Measurements from ENCODE around the gene SSR2. TPM values are rescaled to one million over a fixed set of nuclear protein-coding genes. Genes with fewer than 3 reads are reported as not detected.

SSR2 gene
- total and polyA plus RNA-seq, 9 donors = 261 to 601 (median 306) TPM

DNA sequence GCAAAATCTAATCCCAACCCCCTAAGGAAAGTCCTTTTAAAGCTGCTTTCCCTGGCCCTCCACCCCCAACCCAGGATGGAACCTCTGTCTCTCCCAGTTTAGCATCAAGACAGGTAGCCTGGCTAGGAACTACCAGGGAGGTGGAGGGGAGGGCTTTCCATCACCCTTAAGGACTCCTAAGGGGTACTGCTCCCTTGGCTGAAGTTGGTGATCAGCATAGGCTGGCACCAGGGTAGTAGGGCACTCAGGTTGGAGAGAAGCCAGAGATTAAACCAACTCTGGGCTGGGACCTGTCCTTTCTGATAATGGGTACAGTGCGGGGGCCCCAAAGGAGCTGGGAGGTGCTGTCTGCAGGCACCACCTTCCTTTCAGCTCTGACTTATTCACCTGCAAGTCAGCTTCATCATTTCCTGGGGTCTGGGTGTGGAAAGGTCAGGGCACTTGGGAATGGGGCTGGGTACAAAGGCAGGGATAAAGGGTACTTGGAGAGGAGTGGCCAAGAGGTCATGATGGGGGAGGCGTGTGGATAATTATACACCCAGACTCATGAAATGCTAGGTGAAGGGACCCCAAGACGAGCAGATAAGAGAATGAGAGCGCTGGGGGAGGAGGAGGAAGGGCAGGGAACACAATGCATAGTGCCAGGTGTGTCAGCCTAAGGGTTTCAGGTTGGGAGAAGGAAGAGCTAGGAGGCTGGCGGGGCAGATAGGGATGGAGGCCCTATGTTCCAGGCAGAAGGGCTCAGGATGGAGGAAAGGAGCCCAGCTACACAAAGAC lies 43.6 kb downstream of the SSR2 start:
- intact Hi-C loops (cut with DNase I) = loop anchor here (5.0 kb wide), 2 partner anchors 35 to 115 kb away; partner anchors contain the start of gene RXFP4 (in 4 of the 4)
- 13 to 19% (median 18%) methylated on average over 5 of the region's 5 CpGs for WGBS, 3 donors
- no peak for DNase-seq
- Histone ChIP-seq H3K36me3 (no peaks in the 10 kb centered on the region), H3K27me3 (no peaks in the 10 kb centered on the region), H3K9me3 (no peaks in the 10 kb centered on the region), H3K4me1 (ENCODE audit: insufficient read depth) (peaks cover 33% of the 10 kb centered on the region), H3K4me3 (peak overlapping the region; percentile 78), H3K27ac (peak overlapping the region; percentile 75 to 91)
- TF ChIP-seq EP300 (IDR thresholded peaks at IDR 0.05) (no peak), POLR2A (IDR thresholded peaks at IDR 0.05) (no peak)
- TF ChIP-seq, protein P1, sequence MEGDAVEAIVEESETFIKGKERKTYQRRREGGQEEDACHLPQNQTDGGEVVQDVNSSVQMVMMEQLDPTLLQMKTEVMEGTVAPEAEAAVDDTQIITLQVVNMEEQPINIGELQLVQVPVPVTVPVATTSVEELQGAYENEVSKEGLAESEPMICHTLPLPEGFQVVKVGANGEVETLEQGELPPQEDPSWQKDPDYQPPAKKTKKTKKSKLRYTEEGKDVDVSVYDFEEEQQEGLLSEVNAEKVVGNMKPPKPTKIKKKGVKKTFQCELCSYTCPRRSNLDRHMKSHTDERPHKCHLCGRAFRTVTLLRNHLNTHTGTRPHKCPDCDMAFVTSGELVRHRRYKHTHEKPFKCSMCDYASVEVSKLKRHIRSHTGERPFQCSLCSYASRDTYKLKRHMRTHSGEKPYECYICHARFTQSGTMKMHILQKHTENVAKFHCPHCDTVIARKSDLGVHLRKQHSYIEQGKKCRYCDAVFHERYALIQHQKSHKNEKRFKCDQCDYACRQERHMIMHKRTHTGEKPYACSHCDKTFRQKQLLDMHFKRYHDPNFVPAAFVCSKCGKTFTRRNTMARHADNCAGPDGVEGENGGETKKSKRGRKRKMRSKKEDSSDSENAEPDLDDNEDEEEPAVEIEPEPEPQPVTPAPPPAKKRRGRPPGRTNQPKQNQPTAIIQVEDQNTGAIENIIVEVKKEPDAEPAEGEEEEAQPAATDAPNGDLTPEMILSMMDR (IDR thresholded peaks at IDR 0.05) = no peak

DNA sequence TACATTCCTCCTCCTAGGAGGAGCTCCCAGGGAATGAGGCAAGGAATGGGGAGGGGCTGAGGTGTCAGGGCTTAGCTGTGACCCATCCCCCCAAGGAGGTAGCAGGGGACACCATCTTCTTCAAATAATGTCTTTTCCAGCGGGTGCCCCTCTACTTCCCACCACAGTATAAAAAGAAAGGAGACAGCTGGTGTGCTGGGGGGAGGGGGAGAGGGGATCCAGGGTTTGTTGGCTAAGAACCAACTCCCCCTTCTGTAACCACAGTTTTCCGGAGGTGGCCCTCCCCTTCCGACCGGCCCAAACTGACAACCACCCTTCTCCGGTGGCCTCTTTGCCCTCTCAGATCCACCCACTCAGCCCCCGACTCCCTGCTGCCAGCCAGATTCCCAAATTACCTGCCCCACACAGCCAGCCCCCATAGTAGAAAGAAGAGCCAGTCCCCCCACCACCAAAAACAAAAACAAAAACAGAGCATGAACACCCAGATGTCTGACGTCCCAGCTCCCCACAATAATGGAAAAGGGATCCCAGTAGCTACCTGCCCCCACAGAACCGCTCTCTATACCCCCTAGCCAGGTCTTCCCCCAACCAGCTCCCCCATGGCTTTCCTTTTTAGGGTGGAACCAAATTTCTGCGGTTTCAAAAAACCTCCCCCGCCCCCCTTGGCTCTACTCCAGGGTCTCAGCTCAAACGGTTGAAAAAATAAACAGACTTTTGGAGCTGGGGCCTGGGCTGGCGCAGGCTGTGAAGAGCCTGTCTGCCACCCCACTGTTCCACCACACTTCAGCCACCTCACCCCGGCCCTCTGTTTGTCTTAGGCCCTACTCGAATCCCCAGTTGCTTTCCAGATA lies 44.5 kb downstream of the SSR2 start:
- Histone ChIP-seq H3K27ac (peak overlapping the region; percentile 75 to 91), H3K4me1 (ENCODE audit: insufficient read depth) (peaks cover 35% of the 10 kb centered on the region), H3K27me3 (no peaks in the 10 kb centered on the region), H3K4me3 (peak overlapping the region; percentile 78), H3K36me3 (no peaks in the 10 kb centered on the region), H3K9me3 (no peaks in the 10 kb centered on the region)
- 1 to 5% (median 2%) methylated on average over 14 of the region's 14 CpGs for WGBS, 3 donors
- DNase-seq = peak; percentile 86 to 91 (median 88)
- intact Hi-C loops (cut with DNase I) = loop anchor here (5.0 kb wide), 2 partner anchors 34 to 114 kb away; partner anchors contain the start of gene RXFP4 (in 4 of the 4)
- TF ChIP-seq, protein P1 (IDR thresholded peaks at IDR 0.05) = no peak
- no peak for TF ChIP-seq POLR2A (IDR thresholded peaks at IDR 0.05)
- TF ChIP-seq EP300 (IDR thresholded peaks at IDR 0.05) = no peak

DNA sequence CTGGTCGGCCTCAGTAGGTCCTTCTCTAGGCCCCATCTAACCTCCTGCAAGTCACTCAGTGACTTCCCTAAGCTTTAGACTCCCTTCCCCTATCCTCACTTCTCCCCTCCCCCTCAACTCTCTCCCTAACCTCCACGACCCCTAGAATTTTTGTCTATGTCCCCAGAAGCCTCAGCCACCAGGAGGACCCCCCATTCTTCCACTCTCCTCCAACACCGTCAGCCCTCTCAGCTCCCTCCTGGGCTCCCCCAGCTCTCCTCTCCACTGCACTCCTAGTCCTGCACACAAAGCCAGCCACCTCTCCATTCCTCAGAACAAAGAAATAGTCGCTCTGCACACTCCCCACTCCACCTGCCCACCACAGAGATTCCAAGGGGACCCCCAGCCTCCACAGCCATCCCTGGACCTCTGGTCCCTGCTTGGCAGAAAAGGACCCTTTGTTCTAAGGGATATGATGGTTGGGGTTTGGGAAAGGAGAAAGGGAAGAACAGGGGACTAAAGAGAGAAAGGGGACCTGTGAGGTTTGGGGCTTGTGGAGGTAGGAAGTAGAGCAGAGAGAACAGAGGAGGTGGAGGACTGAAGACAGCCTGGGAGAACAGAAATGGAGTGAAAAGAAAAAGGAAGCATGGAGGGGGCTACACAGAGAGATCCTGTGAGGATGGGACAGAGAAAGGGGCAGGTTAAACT lies 45.2 kb downstream of the SSR2 start:
- TF ChIP-seq POLR2A (IDR thresholded peaks at IDR 0.05) (no peak), EP300 (IDR thresholded peaks at IDR 0.05) (no peak)
- TF ChIP-seq, protein P1 (IDR thresholded peaks at IDR 0.05) = no peak
- no peak for DNase-seq
- Histone ChIP-seq H3K27me3 (no peaks in the 10 kb centered on the region), H3K36me3 (no peaks in the 10 kb centered on the region), H3K4me3 (peak overlapping the region; percentile 78), H3K4me1 (ENCODE audit: insufficient read depth) (peaks cover 39% of the 10 kb centered on the region), H3K27ac (peak overlapping the region in 1 of 2 donors; percentile 91), H3K9me3 (no peaks in the 10 kb centered on the region)
- WGBS, 3 donors = 22 to 31% (median 30%) methylated on average over 4 of the region's 4 CpGs
- intact Hi-C loops (cut with DNase I) = loop anchor here (5.0 kb wide), 2 partner anchors 33 to 113 kb away; partner anchors contain the start of gene RXFP4 (in 4 of the 4)

Measured in ovary (tissue), 9 donors.